Measurements from ENCODE around the gene LIPI. TPM values are rescaled to one million over a fixed set of nuclear protein-coding genes. Genes with fewer than 3 reads are reported as not detected.
"Not testable (repeated sequence)": the region's sequence is repeated elsewhere in the genome, so short reads cannot be mapped to it uniquely, and the experiment has no call there.

LIPI gene
- total and polyA plus RNA-seq, 2 experiments from 2014 or later, result not detected

GRCh38 chr21:14070049-14070893 lies 140.5 kb downstream of the LIPI start (continued):
- TF ChIP-seq CTCF (conservative IDR thresholded peaks at IDR 0.05; ENCODE audit: low read depth in 2 of 2) (no peak), ZNF114 (CRISPR knock-in tag; IDR thresholded peaks at IDR 0.05) (no peak), NANOG (IDR thresholded peaks at IDR 0.05; ENCODE audit: borderline replicate concordance) (no peak), ZNF331 (CRISPR knock-in tag; IDR thresholded peaks at IDR 0.05; ENCODE audit: low read depth) (no peak)

DNA sequence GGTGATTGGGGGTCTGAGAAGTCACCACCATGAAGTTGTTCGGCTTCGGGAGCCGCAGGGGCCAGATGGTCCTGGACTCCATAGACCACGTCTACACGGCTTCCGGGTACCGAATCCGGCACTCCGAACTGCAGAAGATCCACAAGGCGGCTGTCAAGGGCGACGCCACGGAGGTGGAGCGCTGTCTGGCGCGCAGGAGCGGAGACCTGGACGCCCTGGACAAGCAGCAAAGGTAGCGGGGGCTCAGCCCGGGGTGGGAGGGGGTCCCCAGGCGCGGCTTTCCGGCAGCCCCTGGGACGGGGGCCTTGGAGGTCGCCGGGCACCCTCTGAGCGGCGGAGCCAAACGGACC lies 146.5 kb downstream of the LIPI start:
- H3K36me3 ChIP-seq (ENCODE audit: insufficient read depth), result no peaks in the 10 kb centered on the region
- peak; percentile 52 for DNase-seq (ENCODE audit: low spot score)
- peaks cover 6% of the 10 kb centered on the region; the same call in 2 of the 3 replicates for H3K4me1 Mint-ChIP-seq
- no peak overlapping the region for H3K27ac ChIP-seq (ENCODE audit: low read depth)
- H3K4me1 ChIP-seq (ENCODE audit: insufficient read depth), result no peaks in the 10 kb centered on the region
- H4K20me1 ChIP-seq (replicated peaks; ENCODE audit: insufficient read depth), result no peaks in the 10 kb centered on the region
- no peaks in the 10 kb centered on the region for H3K9me2 ChIP-seq (ENCODE audit: insufficient read depth)
- peaks cover 15% of the 10 kb centered on the region for H3K27me3 ChIP-seq (ENCODE audit: insufficient read depth)
- peak overlapping the region; percentile 89 for H3K4me3 Mint-ChIP-seq
- no peaks in the 10 kb centered on the region for H3K9me3 Mint-ChIP-seq
- peak overlapping the region; percentile 85; the same call in 1 of the 2 replicates for H2AFZ ChIP-seq
- H3K27me3 Mint-ChIP-seq (ENCODE audit: insufficient read depth, low read depth, poor library complexity), result peaks cover 11% of the 10 kb centered on the region
- H3K27ac Mint-ChIP-seq, result peak overlapping the region; percentile 84; the same call in 1 of the 2 replicates
- peak; percentile 31 for ATAC-seq
- H3K4me2 ChIP-seq, result peak overlapping the region; percentile 87
- peak overlapping the region; percentile 61 for H3K4me3 ChIP-seq
- no peaks in the 10 kb centered on the region for H3K36me3 Mint-ChIP-seq (ENCODE audit: low read depth)
- H3K79me2 ChIP-seq (replicated peaks; ENCODE audit: insufficient read depth), result no peaks in the 10 kb centered on the region
- no peak for TF ChIP-seq POLR2AphosphoS5 (IDR thresholded peaks at IDR 0.05; ENCODE audit: low read depth)
- no peak for TF ChIP-seq CTCF (conservative IDR thresholded peaks at IDR 0.05; ENCODE audit: low read depth in 2 of 2)
- H3F3A ChIP-seq (replicated peaks; ENCODE audit: low read depth), result no peaks in the 10 kb centered on the region

GRCh38 chr21:14063620-14064295 lies 147.0 kb downstream of the LIPI start:
- H3K36me3 ChIP-seq (ENCODE audit: insufficient read depth); H3K79me2 ChIP-seq (replicated peaks; ENCODE audit: insufficient read depth); H3K9me3 Mint-ChIP-seq; H3K4me1 ChIP-seq (ENCODE audit: insufficient read depth); H4K20me1 ChIP-seq (replicated peaks; ENCODE audit: insufficient read depth); H2AFZ ChIP-seq; H3K36me3 Mint-ChIP-seq (ENCODE audit: low read depth); H3K4me1 Mint-ChIP-seq; H3K27ac ChIP-seq (ENCODE audit: low read depth); H3F3A ChIP-seq (replicated peaks; ENCODE audit: low read depth); H3K9me2 ChIP-seq (ENCODE audit: insufficient read depth): not testable (repeated sequence)
- peak; percentile 86 for ATAC-seq
- peak; percentile 80 for DNase-seq (ENCODE audit: low spot score)
- H3K27me3 Mint-ChIP-seq (ENCODE audit: insufficient read depth, low read depth, poor library complexity), result peaks cover 11% of the 10 kb centered on the region
- peak overlapping the region; percentile 84; the same call in 1 of the 2 replicates for H3K27ac Mint-ChIP-seq
- Histone ChIP-seq H3K4me3 (peak overlapping the region; percentile 61), H3K27me3 (ENCODE audit: insufficient read depth) (peaks cover 15% of the 10 kb centered on the region), H3K4me2 (peak overlapping the region; percentile 87)
- peak overlapping the region; percentile 89 for H3K4me3 Mint-ChIP-seq
- TF ChIP-seq CTCF (conservative IDR thresholded peaks at IDR 0.05; ENCODE audit: low read depth in 2 of 2), result peak in 1 of 2 experiments; percentile 38; a peak in 2 of 4 replicates

DNA sequence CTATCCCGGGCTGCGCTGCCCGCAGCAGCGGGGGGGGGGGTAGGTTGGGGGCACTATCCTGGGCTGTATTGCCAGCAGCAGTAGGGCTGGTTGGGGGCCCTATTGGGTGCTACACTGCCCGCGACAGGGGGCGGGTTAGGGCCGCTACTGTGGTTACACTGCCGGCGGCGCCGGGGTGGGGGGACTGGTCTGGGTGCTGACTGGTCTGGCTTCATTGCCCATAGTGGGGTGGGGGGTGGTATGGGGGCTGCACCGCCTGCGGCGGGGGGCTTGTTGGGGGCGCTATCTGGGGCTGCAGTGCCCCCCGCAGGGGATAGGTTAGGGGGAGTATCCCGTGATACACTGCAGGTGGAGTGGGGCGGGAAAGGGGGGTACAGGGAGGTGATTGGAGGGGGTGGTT lies 148.1 kb downstream of the LIPI start:
- Mint-ChIP-seq H3K27me3 (ENCODE audit: insufficient read depth, low read depth, poor library complexity) (peaks cover 11% of the 10 kb centered on the region), H3K4me3 (peak overlapping the region; percentile 89; the same call in 2 of the 3 replicates)
- H3K27me3 ChIP-seq (ENCODE audit: insufficient read depth), result peaks cover 15% of the 10 kb centered on the region
- H2AFZ ChIP-seq; H3K36me3 Mint-ChIP-seq (ENCODE audit: low read depth); DNase-seq (ENCODE audit: low spot score); H3K4me2 ChIP-seq; H3K9me2 ChIP-seq (ENCODE audit: insufficient read depth); H4K20me1 ChIP-seq (replicated peaks; ENCODE audit: insufficient read depth); H3F3A ChIP-seq (replicated peaks; ENCODE audit: low read depth); H3K79me2 ChIP-seq (replicated peaks; ENCODE audit: insufficient read depth); H3K4me1 ChIP-seq (ENCODE audit: insufficient read depth); H3K27ac ChIP-seq (ENCODE audit: low read depth); H3K4me1 Mint-ChIP-seq; H3K4me3 ChIP-seq; H3K36me3 ChIP-seq (ENCODE audit: insufficient read depth); H3K27ac Mint-ChIP-seq; H3K9me3 Mint-ChIP-seq: not testable (repeated sequence)
- peak; percentile 5; the same call in 2 of the 3 replicates for ATAC-seq

Data from GM23338 (cell line).